NT2/D1 (cell line): Measurements from ENCODE around the gene SPECC1L.

Experiments used
- SUZ12 ChIP-seq: IDR thresholded peaks from 2 replicates; pipeline ENCODE4 v1.6.1; 2011; ENCODE audit not compliant: insufficient read length, insufficient read depth; ENCODE audit errors: extremely low read depth
- ZNF274 ChIP-seq: IDR thresholded peaks from 2 replicates; pipeline ENCODE4 v1.6.1; 2011; ENCODE audit warnings: mild to moderate bottlenecking, low read depth, low read length

- no peak for TF ChIP-seq SUZ12
- no peak for TF ChIP-seq ZNF274
Observed at GRCh38 chr22:24453853-24454252, 183.2 kb downstream of the SPECC1L start.
